Right ventricle myocardium inferior (tissue), 1 donor: ENCODE measurements around the gene RSPH9. TPM values are rescaled to one million over a fixed set of nuclear protein-coding genes. Genes with fewer than 3 reads are reported as not detected.
"Not testable (repeated sequence)": the region's sequence is repeated elsewhere in the genome, so short reads cannot be mapped to it uniquely, and the experiment has no call there.

Experiments used
- ATAC-seq: fragments of 200-7000 bp; cut with Tn5 transposase; one replicate; pipeline ENCODE4 v1.9.1; 2020; ENCODE audit warnings: mild to moderate bottlenecking, moderate library complexity
- DNase-seq: peaks from one replicate; pipeline ENCODE4 v3.0.0; 2021; ENCODE audit errors: missing footprints
- intact Hi-C: fragments of 100-400 bp; cut with DNase I; formaldehyde crosslinking; loops from one replicate; pipeline ENCODE4 v1.11.0; 2022
- total RNA-seq: library from RNA; stranded (reverse); fragmentation: NEBNext Ultra II Directional; extraction: Animal tissue kit (Norgen Biotek cat#: 25700); gene quantifications from one replicate; pipeline ENCODE4 v1.2.1, GENCODE V29; 2021
- donor health status: DM: no; HTN: yes; CAD: no; lungs with severe emphysema.

The RSPH9 gene
- total RNA-seq, 1 donor from 2014 or later = 0.11 TPM

DNA sequence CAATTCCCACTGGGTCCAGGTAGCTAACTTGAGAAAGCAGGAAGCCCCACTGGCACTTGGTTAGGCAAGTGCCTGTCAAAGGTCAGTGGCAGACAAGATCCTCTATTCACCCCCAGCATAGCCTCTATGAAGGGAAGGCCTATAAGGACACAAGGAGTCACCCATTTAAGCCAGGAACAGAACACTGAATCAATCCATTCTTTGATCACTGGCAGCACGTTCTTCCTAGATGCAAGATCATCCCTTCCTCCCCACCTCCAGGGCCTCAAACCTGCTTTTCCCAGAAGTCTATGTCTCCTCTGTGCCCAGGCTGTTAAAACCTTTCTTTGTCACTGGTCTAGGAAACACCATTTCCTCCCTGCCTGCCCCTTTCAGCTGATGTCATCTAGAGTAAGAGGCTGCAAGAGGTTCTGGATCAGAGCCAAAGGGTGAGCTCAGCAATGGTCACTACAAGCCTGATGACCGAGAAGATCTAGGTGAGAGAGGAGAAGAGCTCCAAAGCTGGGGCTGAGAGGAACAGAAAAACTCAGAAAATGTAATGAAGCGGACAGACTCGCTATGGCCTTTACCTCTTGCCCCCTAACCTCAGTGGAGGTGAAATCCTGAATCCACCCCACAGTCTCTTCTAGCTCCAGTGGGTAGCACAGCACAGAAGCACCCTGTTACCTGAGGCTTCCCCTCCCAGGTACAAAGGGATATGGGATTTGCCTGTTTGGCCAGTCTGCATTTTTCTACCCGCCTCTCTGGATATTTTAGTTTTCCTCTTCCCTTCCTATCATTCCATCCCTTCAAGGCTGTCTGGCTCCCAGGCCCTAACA, 17.6 kb upstream of the RSPH9 start:
- DNase-seq = peak; percentile 84
- intact Hi-C loops = no loop called here
- no peak for ATAC-seq

- intact Hi-C loops = no loop called here
- DNase-seq (no peak), ATAC-seq (no peak)
These were observed 16.3 kb upstream of the RSPH9 start for GRCh38 chr6:43628393-43629103.

DNA sequence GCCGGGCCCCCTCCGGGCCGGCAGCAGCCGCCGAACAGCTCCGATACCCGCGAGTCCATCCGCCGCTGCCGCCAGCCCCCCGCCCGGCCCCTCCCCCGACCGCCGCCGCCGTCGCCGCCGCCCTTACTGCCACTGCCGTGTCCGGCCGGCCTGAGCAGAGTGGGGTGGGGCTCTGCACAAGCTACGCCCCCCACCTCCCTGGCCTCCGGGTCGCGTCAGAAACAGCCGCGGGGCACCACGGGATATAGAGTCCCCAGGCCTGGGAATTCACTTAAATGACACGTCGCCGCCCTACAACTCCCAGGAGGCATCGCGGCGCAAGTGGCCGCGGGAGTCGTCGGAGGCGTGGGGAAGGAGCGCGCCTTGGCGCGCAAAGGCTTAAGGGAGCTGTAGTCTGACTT, 15.7 kb upstream of the RSPH9 start, which contains the start of gene GTPBP2:
GTPBP2 (minus strand) TSS at position 161 of the 401 bp plus-strand sequence; CDS start at position 59, 102 bp downstream.
- ATAC-seq (peak; percentile 94), DNase-seq (peak; percentile 100)
- intact Hi-C loops = no loop called here

DNA sequence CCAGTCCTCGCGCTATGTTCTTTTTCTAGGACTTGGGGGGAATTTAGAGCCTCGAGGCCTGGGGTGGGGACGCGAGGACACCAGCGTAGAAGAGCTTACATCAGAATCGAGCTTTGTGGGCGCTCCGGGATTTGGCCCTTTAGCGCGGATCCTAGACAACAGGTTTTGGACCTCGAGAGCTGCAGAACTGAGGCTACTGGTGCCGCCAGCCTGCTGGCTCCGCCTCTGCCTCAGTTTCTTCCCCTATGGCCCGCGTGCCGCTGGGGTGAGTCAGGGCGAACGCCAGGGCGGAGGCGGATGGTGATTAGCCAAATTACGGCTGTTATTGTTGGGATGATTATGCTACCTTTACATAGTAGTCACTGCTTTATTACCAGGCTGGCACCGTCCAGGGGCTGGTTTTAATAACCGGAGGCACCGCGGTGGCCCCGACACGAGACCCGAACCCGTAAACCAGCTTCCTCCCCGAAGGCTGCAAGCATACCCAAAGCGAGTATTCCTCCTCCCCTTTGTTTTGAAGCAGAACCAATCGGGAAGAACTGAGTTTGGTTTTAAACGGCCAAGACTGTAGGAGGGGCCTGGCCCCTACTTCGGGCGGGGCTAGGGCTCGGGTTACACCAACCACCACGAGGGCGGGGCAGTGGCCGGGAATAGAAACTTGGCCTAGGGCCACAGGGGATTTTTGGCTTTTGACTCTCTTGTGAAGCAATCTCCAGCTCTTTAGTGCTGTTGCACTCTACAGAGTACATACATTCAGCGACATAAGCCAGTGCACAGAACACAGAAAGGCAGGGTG, 15.1 kb upstream of the RSPH9 start:
- peak; percentile 96 for DNase-seq
- intact Hi-C loops = no loop called here
- ATAC-seq = peak; percentile 91

- intact Hi-C loops = no loop called here
- peak; percentile 57 for DNase-seq
- ATAC-seq = no peak
These were observed 13.7 kb upstream of the RSPH9 start for GRCh38 chr6:43630980-43631619.

GRCh38 chr6:43633002-43633401, 11.8 kb upstream of the RSPH9 start:
- intact Hi-C loops, ATAC-seq, DNase-seq: not testable (repeated sequence)

DNA sequence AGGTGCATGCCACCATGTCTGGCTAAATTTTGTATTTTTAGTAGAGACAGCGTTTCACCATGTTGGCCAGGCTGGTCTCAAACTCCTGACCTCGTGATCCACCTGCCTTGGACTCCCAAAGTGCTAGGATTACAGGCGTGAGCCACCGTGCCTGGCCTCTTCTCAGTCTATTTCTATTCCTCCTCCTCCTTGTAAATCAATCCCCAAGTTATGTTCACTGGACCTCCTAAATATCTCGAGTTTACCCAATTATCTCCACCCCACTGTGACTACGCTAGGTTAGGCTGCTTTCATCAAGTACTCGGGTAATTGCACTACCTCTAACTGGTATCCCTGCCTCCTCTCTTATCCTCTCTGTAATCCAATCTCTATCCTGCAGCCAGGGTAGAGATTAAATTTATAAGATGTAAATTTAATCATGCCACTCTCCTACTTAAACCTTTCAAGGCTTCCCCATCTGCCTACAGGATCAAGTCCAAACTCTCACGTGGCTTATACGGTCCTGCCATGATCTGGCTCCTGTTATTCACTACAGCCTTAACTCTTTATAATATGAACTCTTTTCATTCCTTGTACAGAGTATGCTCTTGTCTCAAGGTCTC, 10.0 kb upstream of the RSPH9 start:
- DNase-seq (no peak), ATAC-seq (no peak)
- intact Hi-C loops = no loop called here

GRCh38 chr6:43635387-43636307, 9.2 kb upstream of the RSPH9 start, which contains the start of gene MAD2L1BP:
MAD2L1BP (plus strand) TSS chr6:43635840; CDS start chr6:43635876, 36 bp downstream.
- intact Hi-C loops = no loop called here
- peak; percentile 90 for ATAC-seq
- DNase-seq = peak; percentile 94

DNA sequence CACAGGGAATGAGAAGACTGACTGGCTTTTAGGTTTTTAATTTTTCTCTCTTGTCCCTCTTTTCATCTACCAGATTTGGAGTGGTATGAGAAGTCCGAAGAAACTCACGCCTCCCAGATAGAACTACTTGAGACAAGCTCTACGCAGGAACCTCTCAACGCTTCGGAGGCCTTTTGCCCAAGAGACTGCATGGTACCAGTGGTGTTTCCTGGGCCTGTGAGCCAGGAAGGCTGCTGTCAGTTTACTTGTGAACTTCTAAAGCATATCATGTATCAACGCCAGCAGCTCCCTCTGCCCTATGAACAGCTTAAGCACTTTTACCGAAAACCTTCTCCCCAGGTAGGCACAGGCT, 8.6 kb upstream of the RSPH9 start:
- DNase-seq (no peak), ATAC-seq (no peak)
- intact Hi-C loops = no loop called here

DNA sequence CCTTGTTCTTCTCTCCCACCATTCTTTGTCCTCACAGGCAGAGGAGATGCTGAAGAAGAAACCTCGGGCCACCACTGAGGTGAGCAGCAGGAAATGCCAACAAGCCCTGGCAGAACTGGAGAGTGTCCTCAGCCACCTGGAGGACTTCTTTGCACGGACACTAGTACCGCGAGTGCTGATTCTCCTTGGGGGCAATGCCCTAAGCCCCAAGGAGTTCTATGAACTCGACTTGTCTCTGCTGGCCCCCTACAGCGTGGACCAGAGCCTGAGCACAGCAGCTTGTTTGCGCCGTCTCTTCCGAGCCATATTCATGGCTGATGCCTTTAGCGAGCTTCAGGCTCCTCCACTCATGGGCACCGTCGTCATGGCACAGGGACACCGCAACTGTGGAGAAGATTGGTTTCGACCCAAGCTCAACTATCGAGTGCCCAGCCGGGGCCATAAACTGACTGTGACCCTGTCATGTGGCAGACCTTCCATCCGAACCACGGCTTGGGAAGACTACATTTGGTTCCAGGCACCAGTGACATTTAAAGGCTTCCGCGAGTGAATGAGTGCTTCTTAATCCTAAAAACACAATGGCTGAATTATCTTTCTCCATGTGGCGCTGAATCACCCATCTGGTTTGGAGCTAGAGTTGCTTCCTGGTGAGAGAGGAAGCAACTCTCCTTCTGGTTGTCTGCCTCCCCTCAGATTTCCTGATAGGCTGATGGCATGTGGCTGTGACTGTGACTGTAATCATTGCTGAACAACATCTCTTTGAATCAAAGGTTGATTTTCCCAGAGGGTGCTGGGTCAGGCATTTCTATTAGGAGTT, 4.6 kb upstream of the RSPH9 start:
- intact Hi-C loops = no loop called here
- DNase-seq (no peak), ATAC-seq (no peak)

GRCh38 chr6:43645613-43645964, 753 bp downstream of the RSPH9 start:
- no peak for DNase-seq
- ATAC-seq = peak; percentile 14
- intact Hi-C loops = no loop called here

DNA sequence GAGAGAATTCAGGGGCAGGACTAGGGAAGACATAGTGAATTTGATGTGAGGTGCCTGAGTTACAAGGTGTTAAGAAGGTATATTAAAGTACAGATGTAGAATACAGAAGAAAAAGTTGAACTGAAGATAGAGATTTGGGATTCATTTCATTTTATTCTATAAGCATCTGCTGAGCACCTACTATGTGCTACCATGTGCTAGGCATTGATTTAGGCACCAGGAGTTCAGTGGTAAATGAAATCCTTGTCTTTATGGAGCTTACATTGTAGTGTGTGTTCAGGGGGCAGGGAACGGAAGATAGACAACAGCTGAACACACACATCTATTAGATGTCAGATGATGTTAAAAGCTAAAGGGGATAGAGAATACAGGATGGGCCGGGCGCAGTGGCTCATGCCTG, 2.8 kb downstream of the RSPH9 start:
- DNase-seq = no peak

GRCh38 chr6:43648248-43648647, 3.4 kb downstream of the RSPH9 start:
- ATAC-seq (no peak), DNase-seq (no peak)
- intact Hi-C loops = no loop called here

More for the DNA sequence above, 2.8 kb downstream of the RSPH9 start:
- intact Hi-C loops = no loop called here
- ATAC-seq = no peak

DNA sequence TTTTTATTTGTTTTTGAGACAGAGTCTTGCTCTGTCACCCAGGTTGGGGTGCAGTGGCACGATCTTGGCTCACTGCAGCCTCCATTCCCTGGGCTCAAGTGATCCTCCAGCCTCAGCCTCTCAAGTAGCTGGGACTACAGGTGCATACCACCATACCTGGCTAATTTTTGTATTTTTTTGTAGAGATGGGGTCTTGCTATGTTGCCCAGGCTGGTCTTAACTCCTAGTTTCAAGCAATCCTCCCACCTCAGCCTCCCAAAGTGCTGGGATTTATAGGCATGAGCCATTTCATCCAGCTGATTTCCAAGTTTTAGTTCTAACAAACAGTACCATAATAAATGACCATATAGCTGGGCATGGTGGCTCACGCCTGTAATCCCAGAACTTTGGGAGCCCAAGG, 8.0 kb downstream of the RSPH9 start:
- DNase-seq, ATAC-seq, intact Hi-C loops: not testable (repeated sequence)

- intact Hi-C loops = no loop called here
- ATAC-seq (no peak), DNase-seq (no peak)
These were observed 12.5 kb downstream of the RSPH9 start for GRCh38 chr6:43657221-43657802.

DNA sequence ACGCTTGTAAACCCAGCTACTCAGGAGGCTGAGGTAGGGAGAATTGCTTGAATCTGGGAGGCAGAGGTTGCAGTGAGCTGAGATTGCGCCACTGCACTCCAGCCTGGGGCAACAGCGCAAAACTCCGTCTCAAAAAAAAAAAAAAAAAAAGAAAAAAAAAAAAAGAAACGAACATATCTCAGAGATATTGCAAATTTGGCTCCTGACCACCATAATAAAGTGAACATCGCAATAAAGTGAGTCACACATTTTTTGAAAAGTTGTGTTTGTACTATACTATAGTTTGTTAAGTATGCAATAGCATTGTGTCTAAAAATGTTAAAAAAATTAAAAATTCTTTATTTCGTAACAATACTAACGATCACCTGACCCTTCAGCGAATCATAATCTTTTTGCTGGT, 13.3 kb downstream of the RSPH9 start:
- intact Hi-C loops = no loop called here
- ATAC-seq (no peak), DNase-seq (no peak)
